Stimulated activated effector memory CD8-positive, alpha-beta T cell treated with anti-CD3 and anti-CD28 coated beads, Interleukin-12 subunit alpha, Interleukin-12 subunit beta, amount 100 ng/mL, for 72 hours (primary cell): ENCODE results near the gene MET.
"Not testable (repeated sequence)": the region's sequence is repeated elsewhere in the genome, so short reads cannot be mapped to it uniquely, and the experiment has no call there.

Experiments
- ATAC-seq: fragments of 150-1000 bp; cut with Tn5 transposase; 2 replicates; pipeline ENCODE4 v1.10.0; 2021
- DNase-seq, 2 donors: peaks; one replicate each; pipeline ENCODE4 v3.0.0; 2021 to 2022; ENCODE audit warnings: low spot score in 2 of 2
- H3K27ac Mint-ChIP-seq: one replicate; pipeline ENCODE4 v1.8.0; 2022; ENCODE audit warnings: mild to moderate bottlenecking, mixed read lengths
- H3K36me3 Mint-ChIP-seq: one replicate; pipeline ENCODE4 v1.8.0; 2022; ENCODE audit warnings: mild to moderate bottlenecking, mixed read lengths
- H3K4me1 Mint-ChIP-seq: one replicate; pipeline ENCODE4 v1.8.0; 2022; ENCODE audit warnings: mixed read lengths
- H3K4me3 Mint-ChIP-seq: one replicate; pipeline ENCODE4 v1.8.0; 2022; ENCODE audit warnings: mild to moderate bottlenecking, mixed read lengths
- H3K9me3 Mint-ChIP-seq: one replicate; pipeline ENCODE4 v1.8.0; 2022; ENCODE audit warnings: mixed read lengths

Gene MET

DNA sequence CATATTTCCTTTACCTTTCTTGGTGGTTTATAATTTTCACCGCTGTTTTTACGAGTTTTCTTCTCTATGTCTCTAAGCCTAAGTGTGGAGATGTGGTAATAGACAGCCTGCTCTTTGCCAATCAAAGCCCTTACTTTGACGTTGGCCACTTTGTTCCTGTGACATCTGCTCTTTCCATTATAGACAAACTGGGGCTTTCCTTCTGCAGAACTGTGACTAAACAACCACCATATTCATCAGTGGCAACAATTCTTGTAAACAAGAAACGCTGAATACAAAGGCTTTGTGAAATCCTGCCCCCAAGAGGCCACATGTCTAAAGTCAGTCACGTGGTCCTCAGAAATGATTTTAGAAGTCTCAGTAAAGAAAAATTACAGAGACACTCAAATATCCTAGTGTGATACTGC lies 130.8 kb downstream of the MET start:
- peak overlapping the region; percentile 77 for H3K27ac Mint-ChIP-seq

DNA sequence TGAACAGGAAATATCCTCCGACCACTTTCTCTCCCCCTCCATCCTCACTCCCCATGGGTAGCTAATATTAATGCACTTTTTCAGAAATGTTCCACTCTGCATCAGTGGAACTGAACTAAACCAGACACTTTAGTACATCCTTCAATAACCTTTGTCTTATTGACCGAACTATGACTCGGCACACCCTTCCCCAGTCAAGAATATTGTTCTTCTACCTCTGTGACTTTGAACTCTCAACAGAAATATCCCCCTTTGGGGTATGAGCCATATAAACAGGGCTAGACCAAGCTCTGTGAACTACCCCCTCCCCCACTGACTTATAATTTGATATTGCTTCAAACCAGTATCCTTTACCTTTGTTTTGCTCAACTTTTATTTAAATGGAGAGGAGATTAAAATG lies 132.5 kb downstream of the MET start:
- Mint-ChIP-seq H3K36me3 (no peaks in the 10 kb centered on the region), H3K4me1 (peaks cover 20% of the 10 kb centered on the region)
- DNase-seq: no peak

More for the DNA sequence above, 130.8 kb downstream of the MET start:
- peak; percentile 92 for ATAC-seq
- no peaks in the 10 kb centered on the region for H3K36me3 Mint-ChIP-seq
- peak; percentile 5 to 57 for DNase-seq
- H3K9me3 Mint-ChIP-seq: no peaks in the 10 kb centered on the region
- peak overlapping the region; percentile 8 for H3K4me3 Mint-ChIP-seq
- peaks cover 20% of the 10 kb centered on the region for H3K4me1 Mint-ChIP-seq

GRCh38 chr7:116805100-116805544 lies 133.1 kb downstream of the MET start:
- no peak overlapping the region for H3K4me3 Mint-ChIP-seq
- ATAC-seq (no peak), DNase-seq (no peak)
- H3K36me3 Mint-ChIP-seq: no peaks in the 10 kb centered on the region
- no peaks in the 10 kb centered on the region for H3K9me3 Mint-ChIP-seq
- no peak overlapping the region for H3K27ac Mint-ChIP-seq
- H3K4me1 Mint-ChIP-seq: peaks cover 20% of the 10 kb centered on the region

More for the DNA sequence above, 132.5 kb downstream of the MET start:
- Mint-ChIP-seq H3K9me3 (no peaks in the 10 kb centered on the region), H3K27ac (no peak overlapping the region), H3K4me3 (no peak overlapping the region)
- no peak for ATAC-seq

DNA sequence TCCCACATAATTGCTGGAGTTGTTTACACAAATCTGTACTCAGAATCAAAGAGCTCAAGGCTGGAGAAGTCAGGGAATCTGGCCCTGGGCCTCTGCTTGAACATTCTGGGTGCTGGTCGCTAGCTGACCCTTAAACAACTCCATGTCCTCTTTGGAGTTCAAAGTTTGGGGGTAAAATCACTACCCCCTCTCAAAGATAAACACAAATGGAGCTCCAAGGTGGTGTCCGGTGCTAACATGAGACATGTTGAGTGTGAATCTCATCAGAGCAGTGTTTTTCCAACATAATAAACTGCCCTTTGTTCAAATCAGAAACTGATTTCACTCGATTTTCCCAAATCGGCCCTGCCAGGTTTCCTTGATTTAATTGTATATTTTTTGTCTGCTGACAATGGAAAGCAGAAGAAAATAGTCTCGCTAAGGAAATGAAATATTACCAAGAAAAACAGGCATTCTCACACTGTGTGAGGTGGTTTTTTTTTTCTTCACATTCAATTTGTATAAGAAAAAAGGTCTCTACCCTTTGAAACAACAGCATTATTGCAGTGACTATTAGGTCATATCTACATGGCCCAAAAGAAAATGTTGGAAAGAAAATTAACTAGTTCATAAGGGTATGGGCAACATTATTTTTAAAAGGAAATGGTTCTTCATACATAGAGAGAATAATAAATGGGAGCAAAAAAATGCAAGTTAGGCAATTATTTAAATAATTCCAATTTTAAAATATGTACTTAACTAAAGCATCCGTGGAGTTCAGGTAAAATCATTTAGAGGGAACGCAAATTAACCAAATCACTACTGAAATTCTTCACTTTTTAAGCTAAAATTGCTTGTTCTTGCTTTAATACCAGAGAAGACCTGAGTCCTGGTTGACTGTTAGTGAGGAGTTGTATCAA lies 134.3 kb downstream of the MET start:
- H3K9me3 Mint-ChIP-seq: no peaks in the 10 kb centered on the region
- no peak overlapping the region for H3K27ac Mint-ChIP-seq
- no peaks in the 10 kb centered on the region for H3K36me3 Mint-ChIP-seq
- H3K4me3 Mint-ChIP-seq: no peak overlapping the region
- DNase-seq: no peak
- peaks cover 9% of the 10 kb centered on the region for H3K4me1 Mint-ChIP-seq
- ATAC-seq: no peak

GRCh38 chr7:116807011-116807560 lies 135.1 kb downstream of the MET start:
- no peak overlapping the region for H3K4me3 Mint-ChIP-seq
- H3K4me1 Mint-ChIP-seq: peaks cover 8% of the 10 kb centered on the region
- DNase-seq: no peak

DNA sequence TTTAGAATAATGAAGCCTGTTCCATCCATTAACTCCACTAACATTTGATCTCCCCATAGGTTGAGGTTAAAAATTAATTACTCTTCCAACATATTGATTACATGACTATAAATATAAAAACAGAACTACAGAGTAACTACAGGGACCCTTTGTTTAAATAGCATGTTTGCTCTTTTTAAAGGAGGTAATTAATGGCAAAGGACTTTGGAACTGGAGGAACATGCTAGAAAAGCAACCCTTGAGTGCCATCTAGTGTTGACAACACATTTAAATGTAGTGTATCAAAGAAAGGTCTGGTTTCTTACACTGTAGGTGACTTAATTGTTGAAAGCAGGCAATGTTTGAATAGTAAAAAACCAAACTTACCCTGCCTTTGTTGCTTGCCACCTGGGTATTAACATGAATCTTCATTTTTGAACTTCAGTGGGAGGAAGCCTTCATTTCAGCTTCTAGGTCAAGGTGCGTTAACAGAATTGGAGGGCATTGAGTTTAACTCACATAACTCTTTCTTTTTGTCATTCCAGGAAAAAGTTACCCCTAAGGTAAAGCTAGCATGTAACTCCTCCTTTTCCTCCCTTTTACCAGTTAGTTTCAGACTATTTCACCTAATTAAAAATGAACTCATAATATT lies 137.8 kb downstream of the MET start:
- Mint-ChIP-seq H3K4me1 (no peaks in the 10 kb centered on the region), H3K36me3 (no peaks in the 10 kb centered on the region), H3K27ac (no peak overlapping the region), H3K4me3 (no peak overlapping the region), H3K9me3 (no peaks in the 10 kb centered on the region)
- DNase-seq (no peak), ATAC-seq (peak; percentile 73)

More at GRCh38 chr7:116807011-116807560, 135.1 kb downstream of the MET start:
- H3K27ac Mint-ChIP-seq: no peak overlapping the region
- no peak for ATAC-seq
- H3K9me3 Mint-ChIP-seq: no peaks in the 10 kb centered on the region
- no peaks in the 10 kb centered on the region for H3K36me3 Mint-ChIP-seq

- H3K4me3 Mint-ChIP-seq: no peak overlapping the region
- ATAC-seq (no peak), DNase-seq (no peak)
- no peaks in the 10 kb centered on the region for H3K4me1 Mint-ChIP-seq
- no peak overlapping the region for H3K27ac Mint-ChIP-seq
- no peaks in the 10 kb centered on the region for H3K9me3 Mint-ChIP-seq
- H3K36me3 Mint-ChIP-seq: no peaks in the 10 kb centered on the region
Observed at GRCh38 chr7:116810267-116811116, 138.5 kb downstream of the MET start.

DNA sequence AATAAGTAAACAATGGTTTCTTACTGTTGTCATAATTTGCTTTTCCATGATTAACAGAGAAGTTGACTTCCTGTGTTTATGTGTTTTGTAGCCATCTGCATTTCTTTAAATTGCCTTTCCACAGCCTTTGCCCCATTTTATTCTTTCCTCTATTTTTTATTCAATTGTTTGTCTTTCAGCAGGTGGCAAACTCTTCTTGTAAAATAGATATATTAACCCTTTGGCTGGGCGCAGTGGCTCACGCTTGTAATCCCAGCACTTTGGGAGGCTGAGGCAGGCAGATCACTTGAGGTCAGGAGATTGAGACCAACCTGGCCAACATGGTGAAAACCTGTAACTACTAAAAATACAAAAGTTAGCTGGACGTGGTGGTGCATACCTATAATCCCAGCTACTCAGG lies 139.8 kb downstream of the MET start:
- Mint-ChIP-seq H3K4me1 (no peaks in the 10 kb centered on the region), H3K27ac (no peak overlapping the region), H3K4me3 (no peak overlapping the region), H3K9me3 (no peaks in the 10 kb centered on the region), H3K36me3 (no peaks in the 10 kb centered on the region)
- DNase-seq (no peak), ATAC-seq (no peak)

- Mint-ChIP-seq H3K9me3 (no peaks in the 10 kb centered on the region), H3K27ac (no peak overlapping the region), H3K4me3 (no peak overlapping the region), H3K4me1 (no peaks in the 10 kb centered on the region), H3K36me3 (no peaks in the 10 kb centered on the region)
- DNase-seq (no peak), ATAC-seq (no peak)
Observed at GRCh38 chr7:116812860-116813259, 140.9 kb downstream of the MET start.

- DNase-seq, H3K27ac Mint-ChIP-seq, H3K36me3 Mint-ChIP-seq, H3K9me3 Mint-ChIP-seq, H3K4me3 Mint-ChIP-seq, ATAC-seq, H3K4me1 Mint-ChIP-seq: not testable (repeated sequence)
Observed at GRCh38 chr7:116813371-116813770, 141.4 kb downstream of the MET start.

GRCh38 chr7:116815041-116815440 lies 143.0 kb downstream of the MET start:
- H3K27ac Mint-ChIP-seq: no peak overlapping the region
- no peaks in the 10 kb centered on the region for H3K36me3 Mint-ChIP-seq
- no peak overlapping the region for H3K4me3 Mint-ChIP-seq
- no peaks in the 10 kb centered on the region for H3K4me1 Mint-ChIP-seq
- no peaks in the 10 kb centered on the region for H3K9me3 Mint-ChIP-seq
- ATAC-seq (no peak), DNase-seq (no peak)

GRCh38 chr7:116820149-116820548 lies 148.2 kb downstream of the MET start:
- DNase-seq: no peak
- H3K9me3 Mint-ChIP-seq: peaks cover 4% of the 10 kb centered on the region
- ATAC-seq: no peak
- no peak overlapping the region for H3K4me3 Mint-ChIP-seq
- no peaks in the 10 kb centered on the region for H3K36me3 Mint-ChIP-seq
- no peaks in the 10 kb centered on the region for H3K4me1 Mint-ChIP-seq
- H3K27ac Mint-ChIP-seq: no peak overlapping the region

GRCh38 chr7:116821647-116822046 lies 149.7 kb downstream of the MET start:
- not testable (repeated sequence) for ATAC-seq, H3K36me3 Mint-ChIP-seq, H3K4me1 Mint-ChIP-seq, H3K4me3 Mint-ChIP-seq, DNase-seq, H3K27ac Mint-ChIP-seq, H3K9me3 Mint-ChIP-seq

DNA sequence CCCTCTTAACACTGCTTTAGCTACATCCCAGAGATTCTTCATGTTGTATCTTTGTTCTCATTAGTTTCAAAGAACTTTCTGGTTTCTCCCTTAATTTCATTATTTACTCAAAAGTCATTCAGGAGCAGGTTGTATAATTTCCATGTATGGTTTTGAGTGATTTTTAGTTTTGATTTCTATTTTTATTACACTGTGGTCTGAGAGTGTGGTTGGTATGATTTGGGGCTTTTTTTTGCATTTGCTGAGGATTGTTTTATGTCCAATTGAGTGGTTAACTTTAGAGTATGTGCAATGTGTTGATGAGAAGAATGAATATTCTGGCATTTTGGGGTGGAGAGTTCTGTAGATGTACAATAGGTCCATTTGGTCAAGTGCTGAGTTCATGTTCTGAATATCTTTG lies 152.5 kb downstream of the MET start:
- H3K27ac Mint-ChIP-seq: no peak overlapping the region
- peaks cover 4% of the 10 kb centered on the region for H3K9me3 Mint-ChIP-seq
- no peaks in the 10 kb centered on the region for H3K36me3 Mint-ChIP-seq
- H3K4me3 Mint-ChIP-seq: no peak overlapping the region
- no peak for DNase-seq
- H3K4me1 Mint-ChIP-seq: no peaks in the 10 kb centered on the region
- no peak for ATAC-seq

DNA sequence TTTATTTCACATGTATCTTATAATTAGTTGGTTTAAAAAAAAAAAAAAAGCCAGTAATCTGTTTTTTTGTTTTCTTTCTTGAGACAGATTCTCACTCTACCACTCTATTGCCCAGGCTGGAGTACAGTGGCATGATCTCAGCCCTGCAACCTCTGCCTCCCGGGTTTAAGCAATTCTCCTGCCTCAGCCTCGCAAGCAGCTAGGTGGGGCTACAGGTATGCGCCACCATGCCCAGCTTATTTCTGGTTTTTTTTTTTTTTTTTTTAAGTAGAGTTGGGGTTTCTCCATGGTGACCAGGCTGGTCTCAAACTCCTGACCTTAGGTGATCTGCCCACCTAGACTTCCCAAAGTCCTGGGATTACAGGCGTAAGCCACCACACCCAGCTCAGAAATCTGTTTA lies 156.3 kb downstream of the MET start:
- ATAC-seq: no peak
- H3K27ac Mint-ChIP-seq: no peak overlapping the region

More for the DNA sequence above, 156.3 kb downstream of the MET start:
- DNase-seq: no peak
- Mint-ChIP-seq H3K4me1 (no peaks in the 10 kb centered on the region), H3K4me3 (no peak overlapping the region), H3K9me3 (peaks cover 4% of the 10 kb centered on the region), H3K36me3 (no peaks in the 10 kb centered on the region)
